ENCODE data around the gene TEDC1.

TEDC1 gene

DNA sequence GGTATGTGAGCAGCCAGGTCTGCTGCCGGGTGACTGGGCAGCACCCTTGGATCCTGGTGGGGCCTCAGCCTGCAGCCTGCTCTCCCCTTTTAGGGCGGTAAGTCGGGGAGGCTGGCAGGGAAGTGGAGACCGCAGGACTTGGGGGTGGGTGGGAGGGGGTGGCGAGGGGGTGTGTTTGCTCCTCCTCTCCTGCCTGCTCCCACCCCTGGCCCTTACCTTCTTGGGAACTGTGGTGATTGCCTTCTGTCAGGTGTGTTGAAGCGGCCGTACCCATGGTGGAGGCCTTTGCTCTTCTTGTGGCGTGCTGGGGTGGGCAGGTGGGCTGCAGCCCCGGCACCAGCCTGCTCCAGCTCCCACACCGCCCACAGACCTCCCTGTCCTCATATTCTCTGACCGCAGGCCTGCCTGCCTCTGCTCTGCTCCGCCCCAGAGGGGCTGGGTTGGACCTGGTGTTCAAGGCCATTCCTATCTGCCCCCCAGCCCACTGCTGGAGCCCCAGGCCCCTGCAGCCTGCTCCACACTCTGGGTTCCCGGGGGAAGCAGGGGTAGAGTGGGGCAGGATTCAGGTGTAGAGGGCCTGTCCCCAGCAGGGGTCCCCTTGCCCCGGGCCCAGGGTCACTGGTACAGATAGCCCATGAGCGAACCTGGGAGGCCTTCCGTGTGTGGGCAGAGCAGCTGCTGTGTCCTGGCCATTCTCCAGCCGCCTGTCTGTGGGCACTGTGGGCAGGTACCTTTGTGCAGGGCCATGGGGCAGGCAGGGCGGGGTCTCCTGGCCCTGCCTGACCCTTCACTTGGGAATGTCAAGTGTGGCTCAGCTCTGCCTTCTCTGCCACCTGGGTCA, 5.2 kb downstream of the TEDC1 start:
- DNase-seq (ENCODE audit: low read depth in 2 of 2), result no peak

DNA sequence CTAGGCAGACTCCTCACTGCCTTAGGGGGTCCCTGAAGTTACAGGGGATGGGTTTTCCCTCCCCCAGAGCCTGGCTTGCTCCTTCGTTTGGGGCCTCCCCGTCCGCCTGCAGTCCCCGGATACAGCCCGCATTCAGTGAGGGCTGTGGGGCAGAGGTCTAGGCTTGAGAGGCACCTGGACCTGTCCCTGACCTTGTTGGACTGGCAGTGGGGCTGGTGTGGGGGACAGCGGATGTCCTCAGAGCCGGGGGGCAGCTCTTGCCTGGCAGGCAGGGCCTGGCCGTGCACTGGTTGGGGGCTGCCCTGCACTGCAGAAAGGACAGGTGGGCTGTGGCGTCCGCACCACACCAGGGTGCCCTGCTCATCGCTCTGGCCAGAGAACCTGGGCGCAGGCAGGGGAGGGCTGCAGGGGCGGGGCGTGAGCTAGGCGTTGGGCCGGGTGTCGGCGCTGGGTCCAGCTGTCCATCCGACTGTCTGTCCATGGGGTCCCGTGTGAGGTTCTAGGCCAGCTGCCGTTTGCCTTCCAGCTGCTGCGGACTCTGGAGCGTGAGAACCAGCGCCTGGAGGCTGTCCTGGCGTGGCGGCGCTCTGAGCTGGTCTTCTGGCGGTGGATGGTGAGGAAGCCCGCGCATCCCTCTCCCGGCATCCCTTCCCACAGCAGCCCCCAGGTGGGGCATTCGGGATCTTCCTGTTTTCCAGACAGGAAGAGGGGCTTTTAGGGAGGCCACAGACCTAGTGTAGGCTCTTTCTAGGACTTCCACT, 6.0 kb downstream of the TEDC1 start:
- no peak for DNase-seq (ENCODE audit: low read depth in 2 of 2)

DNA sequence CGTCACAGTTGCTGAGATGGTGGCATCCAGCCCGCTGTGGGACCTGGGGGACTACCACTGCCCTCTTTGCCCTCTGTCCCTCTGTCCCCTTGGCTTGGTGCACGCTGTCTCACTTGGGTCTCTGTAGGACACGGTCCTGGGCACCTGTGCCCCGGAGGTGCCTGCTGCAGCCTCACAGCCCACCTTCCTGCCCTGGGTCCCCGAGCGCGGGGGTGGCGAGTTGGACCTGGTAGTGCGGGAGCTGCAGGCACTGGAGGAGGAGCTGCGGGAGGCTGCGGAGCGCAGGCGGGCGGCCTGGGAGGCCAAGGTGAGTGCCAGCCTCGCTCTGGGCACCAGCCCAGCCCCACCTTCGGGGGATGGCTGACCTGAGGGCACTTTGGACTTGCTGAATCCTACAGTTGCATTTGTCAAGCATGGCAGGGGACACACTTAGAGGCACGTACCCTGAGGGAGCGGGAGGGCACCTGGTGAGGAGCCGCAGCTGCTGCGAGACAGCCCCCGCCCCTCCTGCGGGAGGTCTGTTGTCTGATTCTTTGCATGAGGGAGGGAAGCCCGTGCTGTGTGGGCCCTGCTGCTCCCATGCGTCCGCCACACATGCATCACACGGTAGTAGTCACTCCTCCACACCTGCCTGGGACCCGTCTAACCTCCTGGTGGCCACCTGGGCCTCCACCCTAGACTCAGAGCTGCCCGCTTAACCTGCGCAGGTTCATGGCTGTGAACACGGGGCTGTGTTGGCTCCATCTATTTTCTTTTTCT, 6.8 kb downstream of the TEDC1 start:
- DNase-seq (ENCODE audit: low read depth in 2 of 2), result no peak

DNA sequence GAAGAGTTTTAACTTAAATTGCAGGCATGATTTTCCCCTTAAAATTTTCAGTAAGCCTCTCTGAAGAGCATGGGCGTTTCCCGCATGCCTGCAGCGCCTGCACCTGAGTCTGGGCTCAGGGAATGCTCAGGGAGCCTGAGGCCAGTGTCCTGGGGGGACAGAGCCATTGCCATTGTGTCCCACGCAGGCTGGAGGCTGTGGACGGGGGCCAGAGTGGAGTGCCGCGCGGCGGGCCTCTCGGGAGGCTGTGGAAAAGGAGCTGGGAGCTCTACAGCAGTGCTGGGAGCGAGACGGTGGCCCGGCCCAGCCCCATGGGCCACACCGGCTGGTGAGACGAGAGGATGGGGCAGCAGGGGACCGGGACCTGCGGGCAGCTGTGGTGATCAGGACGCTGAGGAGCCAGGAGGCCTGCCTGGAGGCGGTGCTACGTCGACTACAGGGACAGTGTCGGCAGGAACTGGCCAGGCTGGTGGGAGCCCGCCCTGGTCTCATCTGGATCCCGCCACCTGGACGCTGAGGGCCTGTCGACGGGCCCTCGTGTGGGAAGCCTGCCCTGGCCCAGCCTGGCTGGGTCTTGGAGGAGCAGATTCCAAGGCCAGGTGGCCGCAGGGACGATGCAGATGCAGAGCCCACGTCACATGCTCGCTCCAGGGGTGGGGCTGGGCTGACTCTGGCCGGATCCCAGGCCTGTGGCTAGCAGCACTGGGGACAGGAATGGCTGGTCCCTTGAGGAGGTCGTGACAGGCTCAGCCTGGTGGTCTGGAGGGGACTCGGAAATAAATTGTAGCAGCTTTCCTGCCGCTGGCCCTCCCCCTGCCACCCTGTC, 7.6 kb downstream of the TEDC1 start:
- no peak for DNase-seq (ENCODE audit: low read depth in 2 of 2)

- DNase-seq (ENCODE audit: low read depth in 2 of 2), result no peak
Measured at GRCh38 chr14:105499256-105500035, 8.4 kb downstream of the TEDC1 start.

DNA sequence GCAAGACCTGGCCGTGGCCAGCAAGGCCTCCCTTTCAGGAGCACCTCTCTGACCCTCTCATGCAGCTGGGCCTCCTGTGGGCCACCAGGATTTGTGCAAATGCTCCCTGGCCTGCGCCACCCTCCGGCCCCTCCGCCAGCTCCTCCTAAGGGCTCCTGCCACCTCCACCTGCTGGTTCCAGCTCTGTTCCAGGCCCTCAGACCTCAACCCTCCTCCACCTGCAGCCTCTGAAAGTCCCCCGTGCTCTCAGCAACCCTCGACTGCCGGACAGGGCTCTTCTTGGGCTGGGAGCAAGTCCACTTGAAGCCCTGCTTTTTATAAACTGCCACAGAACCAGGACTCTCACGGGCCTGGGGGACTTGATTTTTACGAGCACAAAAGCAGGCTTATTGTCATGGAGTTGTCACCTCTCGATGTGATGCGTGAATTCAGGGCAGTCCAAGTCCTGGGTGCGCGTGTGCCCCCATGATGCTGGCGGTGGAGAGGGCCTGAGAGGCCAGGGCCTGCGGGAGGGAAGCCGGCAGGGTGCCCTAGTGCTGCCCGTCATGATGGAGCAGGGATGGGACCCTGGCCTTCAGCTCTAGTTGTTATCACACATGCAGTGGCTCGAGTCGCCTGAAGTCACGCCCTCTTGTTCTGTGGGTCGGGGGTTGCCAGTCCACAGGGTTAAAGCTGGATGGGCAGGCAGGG, 9.1 kb downstream of the TEDC1 start:
- no peak for DNase-seq (ENCODE audit: low read depth in 2 of 2)

DNA sequence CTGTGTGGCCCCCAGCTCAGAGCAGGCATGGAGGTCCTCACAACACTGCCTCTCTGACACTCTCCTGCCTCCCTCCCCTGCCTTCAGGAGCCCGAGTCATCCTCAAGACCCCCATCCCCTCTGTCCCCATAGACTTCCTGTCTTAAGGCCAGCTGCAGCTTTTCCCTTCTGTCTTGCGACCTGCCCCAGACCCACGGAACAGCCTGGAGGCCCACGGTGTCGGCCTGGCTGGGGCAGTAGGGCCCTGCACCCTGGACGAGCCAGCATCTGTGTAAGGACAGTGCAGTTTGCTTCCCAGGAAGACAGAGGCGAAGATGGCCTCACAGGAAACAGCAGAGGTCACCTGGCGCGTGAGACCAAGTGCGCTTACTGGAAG, 9.7 kb downstream of the TEDC1 start:
- no peak for DNase-seq (ENCODE audit: low read depth in 2 of 2)

- DNase-seq (ENCODE audit: low read depth in 2 of 2), result no peak
Measured at GRCh38 chr14:105501504-105502291, 10.7 kb downstream of the TEDC1 start.

GRCh38 chr14:105502446-105503295, 11.6 kb downstream of the TEDC1 start:
- no peak for DNase-seq (ENCODE audit: low read depth in 2 of 2)

- no peak for DNase-seq (ENCODE audit: low read depth in 2 of 2)
Measured at GRCh38 chr14:105503296-105503640, 12.2 kb downstream of the TEDC1 start.

GRCh38 chr14:105503935-105504692, 13.1 kb downstream of the TEDC1 start:
- DNase-seq (ENCODE audit: low read depth in 2 of 2), result no peak

GRCh38 chr14:105505101-105505500, 14.1 kb downstream of the TEDC1 start:
- no peak for DNase-seq (ENCODE audit: low read depth in 2 of 2)

GRCh38 chr14:105507247-105507646, 16.2 kb downstream of the TEDC1 start:
- no peak for DNase-seq (ENCODE audit: low read depth in 2 of 2)

DNA sequence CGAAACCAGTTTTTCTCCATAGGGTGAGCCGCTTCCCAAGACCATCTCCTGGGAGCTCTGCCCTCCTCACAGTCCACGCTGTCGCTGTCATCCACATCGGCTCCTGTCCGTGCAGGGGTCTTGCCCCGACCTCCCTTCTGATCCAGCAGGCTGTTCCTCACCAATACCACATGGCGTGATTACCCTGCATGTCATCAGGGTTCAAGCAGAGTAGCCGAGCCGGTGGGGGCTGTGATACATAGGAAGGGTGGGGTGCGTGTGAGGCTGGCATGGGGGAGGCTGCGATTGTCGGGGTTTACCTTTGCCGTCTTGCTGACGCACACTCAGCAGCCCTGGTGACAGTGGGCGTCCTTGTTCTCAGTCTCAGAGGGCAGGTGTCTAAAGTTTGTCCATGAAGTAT, 17.0 kb downstream of the TEDC1 start:
- DNase-seq (ENCODE audit: low read depth in 2 of 2), result no peak

- DNase-seq (ENCODE audit: low read depth in 2 of 2), result no peak
Measured at GRCh38 chr14:105508601-105509000, 17.6 kb downstream of the TEDC1 start.

GRCh38 chr14:105517096-105517495, 26.1 kb downstream of the TEDC1 start:
- DNase-seq (ENCODE audit: low read depth in 2 of 2), result no peak

- no peak for DNase-seq (ENCODE audit: low read depth in 2 of 2)
Measured at GRCh38 chr14:105519946-105520698, 29.1 kb downstream of the TEDC1 start.

Measured in stimulated activated CD4-positive, alpha-beta T cell treated with anti-CD3 and anti-CD28 coated beads, Interleukin-1b, Interleukin-23, amount 100 ng/mL, for 4 hours (primary cell).